ENCODE data around the gene KRTCAP3.

Gene KRTCAP3

GRCh38 chr2:27446057-27446456, 3.9 kb downstream of the KRTCAP3 start:
- no peak overlapping the region for H3K27ac ChIP-seq
- no peak overlapping the region for H3K4me2 ChIP-seq
- no peaks in the 10 kb centered on the region for H3K9me3 ChIP-seq (replicated peaks in 1 of 11)
- peaks cover 0 to 21% (median 9%) of the 10 kb centered on the region in 11 experiments; a peak in 14 of 22 replicates for H4K20me1 ChIP-seq
- H3K4me3 ChIP-seq = no peak overlapping the region
- no peak for TF ChIP-seq Cebpa-rat (IDR thresholded peaks at IDR 0.05)
- H3K36me3 ChIP-seq = peaks cover 60 to 96% (median 86%) of the 10 kb centered on the region in 11 experiments
- H3K9ac ChIP-seq = no peak overlapping the region
- peaks cover 0 to 11% (median 3%) of the 10 kb centered on the region in 10 experiments; a peak in 6 of 20 replicates for H3K4me1 ChIP-seq
- no peaks in the 10 kb centered on the region for H3K27me3 ChIP-seq

GRCh38 chr2:27448381-27448780, 6.2 kb downstream of the KRTCAP3 start:
- Histone ChIP-seq H3K4me1 (peaks cover 0 to 7% (median 0%) of the 10 kb centered on the region in 10 experiments; a peak in 4 of 20 replicates), H3K27ac (no peak overlapping the region), H3K4me3 (no peak overlapping the region), H3K27me3 (no peaks in the 10 kb centered on the region), H3K9me3 (replicated peaks in 1 of 11) (no peaks in the 10 kb centered on the region), H3K9ac (no peak overlapping the region), H3K4me2 (no peak overlapping the region), H4K20me1 (no peaks in the 10 kb centered on the region), H3K36me3 (peaks cover 51 to 96% (median 80%) of the 10 kb centered on the region in 11 experiments)
- no peak for TF ChIP-seq Cebpa-rat (IDR thresholded peaks at IDR 0.05)

GRCh38 chr2:27451095-27451494, 8.9 kb downstream of the KRTCAP3 start:
- Histone ChIP-seq H3K4me1 (peaks cover 0 to 4% (median under 1%) of the 10 kb centered on the region in 10 experiments; a peak in 4 of 20 replicates), H3K4me3 (no peak overlapping the region), H4K20me1 (no peaks in the 10 kb centered on the region), H3K4me2 (no peak overlapping the region), H3K27ac (no peak overlapping the region), H3K9me3 (replicated peaks in 1 of 11) (no peaks in the 10 kb centered on the region), H3K9ac (no peak overlapping the region), H3K36me3 (peaks cover 48 to 96% (median 78%) of the 10 kb centered on the region in 11 experiments), H3K27me3 (no peaks in the 10 kb centered on the region)
- TF ChIP-seq Cebpa-rat (IDR thresholded peaks at IDR 0.05) = no peak

GRCh38 chr2:27453968-27454367, 11.8 kb downstream of the KRTCAP3 start:
- peaks cover 61 to 100% (median 82%) of the 10 kb centered on the region in 11 experiments for H3K36me3 ChIP-seq
- H3K27ac ChIP-seq = no peak overlapping the region
- H3K4me1 ChIP-seq = peaks cover 0 to 5% (median 0%) of the 10 kb centered on the region in 10 experiments; a peak in 1 of 20 replicates
- H3K9me3 ChIP-seq (replicated peaks in 1 of 11) = no peaks in the 10 kb centered on the region
- no peak for TF ChIP-seq Cebpa-rat (IDR thresholded peaks at IDR 0.05)
- H3K4me2 ChIP-seq = no peak overlapping the region
- no peak overlapping the region for H3K9ac ChIP-seq
- H3K4me3 ChIP-seq = no peak overlapping the region
- H4K20me1 ChIP-seq = no peaks in the 10 kb centered on the region; a peak in 1 of 22 replicates
- H3K27me3 ChIP-seq = no peaks in the 10 kb centered on the region

- Histone ChIP-seq H3K4me2 (no peak overlapping the region), H4K20me1 (no peaks in the 10 kb centered on the region; a peak in 1 of 22 replicates), H3K36me3 (peaks cover 42 to 87% (median 73%) of the 10 kb centered on the region in 11 experiments), H3K27ac (no peak overlapping the region), H3K4me3 (no peak overlapping the region), H3K9me3 (replicated peaks in 1 of 11) (no peaks in the 10 kb centered on the region), H3K27me3 (no peaks in the 10 kb centered on the region), H3K9ac (no peak overlapping the region), H3K4me1 (peaks cover 0 to 4% (median 0%) of the 10 kb centered on the region in 10 experiments; a peak in 1 of 20 replicates)
- TF ChIP-seq Cebpa-rat (IDR thresholded peaks at IDR 0.05) = no peak
Observed at GRCh38 chr2:27461118-27461517, 18.9 kb downstream of the KRTCAP3 start.

- Histone ChIP-seq H3K27ac (no peak overlapping the region), H3K9ac (no peak overlapping the region), H3K4me3 (no peak overlapping the region), H3K4me1 (no peaks in the 10 kb centered on the region), H3K4me2 (no peak overlapping the region), H4K20me1 (no peaks in the 10 kb centered on the region), H3K27me3 (no peaks in the 10 kb centered on the region), H3K9me3 (replicated peaks in 1 of 11) (no peaks in the 10 kb centered on the region), H3K36me3 (peaks cover 10 to 65% (median 43%) of the 10 kb centered on the region in 11 experiments)
- TF ChIP-seq Cebpa-rat (IDR thresholded peaks at IDR 0.05) = no peak
Observed at GRCh38 chr2:27464443-27464842, 22.3 kb downstream of the KRTCAP3 start.

- no peaks in the 10 kb centered on the region for H3K27me3 ChIP-seq
- no peak overlapping the region for H3K4me3 ChIP-seq
- H4K20me1 ChIP-seq = no peaks in the 10 kb centered on the region
- H3K36me3 ChIP-seq = peaks cover 32 to 59% (median 50%) of the 10 kb centered on the region in 11 experiments
- H3K27ac ChIP-seq = no peak overlapping the region
- no peak overlapping the region for H3K4me2 ChIP-seq
- H3K9ac ChIP-seq = no peak overlapping the region
- no peak for TF ChIP-seq Cebpa-rat (IDR thresholded peaks at IDR 0.05)
- H3K4me1 ChIP-seq = no peaks in the 10 kb centered on the region
- no peaks in the 10 kb centered on the region for H3K9me3 ChIP-seq (replicated peaks in 1 of 11)
Observed at GRCh38 chr2:27471961-27472360, 29.8 kb downstream of the KRTCAP3 start.

- Histone ChIP-seq H3K36me3 (peaks cover 32 to 52% (median 44%) of the 10 kb centered on the region in 11 experiments), H3K9ac (no peak overlapping the region), H3K27ac (no peak overlapping the region), H3K4me1 (peaks cover 15 to 41% (median 28%) of the 10 kb centered on the region in 10 experiments), H3K4me3 (no peak overlapping the region), H3K9me3 (replicated peaks in 1 of 11) (no peaks in the 10 kb centered on the region), H3K4me2 (peak overlapping the region in 2 of 11 experiments; percentile 14 to 41; a peak in 2 of 22 replicates), H3K27me3 (no peaks in the 10 kb centered on the region), H4K20me1 (no peaks in the 10 kb centered on the region)
- no peak for TF ChIP-seq Cebpa-rat (IDR thresholded peaks at IDR 0.05)
Observed at GRCh38 chr2:27485496-27485895, 43.3 kb downstream of the KRTCAP3 start.

- peaks cover 2 to 9% (median 6%) of the 10 kb centered on the region in 11 experiments; a peak in 20 of 22 replicates for H3K27me3 ChIP-seq
- no peaks in the 10 kb centered on the region for H4K20me1 ChIP-seq
- no peaks in the 10 kb centered on the region for H3K9me3 ChIP-seq (replicated peaks in 1 of 11)
- H3K4me3 ChIP-seq = peak overlapping the region; percentile 63 to 81 (median 70)
- H3K36me3 ChIP-seq = peaks cover 8 to 16% (median 11%) of the 10 kb centered on the region in 11 experiments; a peak in 19 of 22 replicates
- peaks cover 15 to 41% (median 28%) of the 10 kb centered on the region in 10 experiments for H3K4me1 ChIP-seq
- H3K4me2 ChIP-seq = peak overlapping the region; percentile 80 to 98 (median 95)
- no peak for TF ChIP-seq Cebpa-rat (IDR thresholded peaks at IDR 0.05)
- H3K9ac ChIP-seq = peak overlapping the region; percentile 57 to 72 (median 68); a peak in 21 of 22 replicates
- peak overlapping the region in 7 of 11 experiments; percentile 6 to 64 (median 25); a peak in 9 of 22 replicates for H3K27ac ChIP-seq
Observed at GRCh38 chr2:27489118-27489497, 46.9 kb downstream of the KRTCAP3 start.
